Measurements from ENCODE around the gene GABRR2. TPM values are rescaled to one million over a fixed set of nuclear protein-coding genes. Genes with fewer than 3 reads are reported as not detected.

The GABRR2 gene
- total RNA-seq, 1 donor from 2014 or later, result 0.36 TPM

GRCh38 chr6:89301586-89302194 lies 13.4 kb downstream of the GABRR2 start:
- DNase-seq (ENCODE audit: low spot score), result no peak
- H3K36me3 Mint-ChIP-seq (ENCODE audit: low read depth, unreplicated experiment), result peaks cover 4% of the 10 kb centered on the region
- no peak overlapping the region for H3K4me3 Mint-ChIP-seq (ENCODE audit: unreplicated experiment)
- no peaks in the 10 kb centered on the region for H3K27me3 Mint-ChIP-seq (ENCODE audit: unreplicated experiment)
- H3K9me3 Mint-ChIP-seq (ENCODE audit: unreplicated experiment), result no peaks in the 10 kb centered on the region
- no peak for TF ChIP-seq CTCF (IDR thresholded peaks at IDR 0.05; ENCODE audit: unreplicated experiment)
- no peak overlapping the region for H3K27ac Mint-ChIP-seq (ENCODE audit: unreplicated experiment)
- no peaks in the 10 kb centered on the region for H3K4me1 Mint-ChIP-seq (ENCODE audit: unreplicated experiment)

- no peaks in the 10 kb centered on the region for H3K4me1 Mint-ChIP-seq (ENCODE audit: unreplicated experiment)
- TF ChIP-seq CTCF (IDR thresholded peaks at IDR 0.05; ENCODE audit: unreplicated experiment), result no peak
- H3K36me3 Mint-ChIP-seq (ENCODE audit: low read depth, unreplicated experiment), result peaks cover 4% of the 10 kb centered on the region
- no peaks in the 10 kb centered on the region for H3K9me3 Mint-ChIP-seq (ENCODE audit: unreplicated experiment)
- no peak for DNase-seq (ENCODE audit: low spot score)
- H3K4me3 Mint-ChIP-seq (ENCODE audit: unreplicated experiment), result no peak overlapping the region
- H3K27ac Mint-ChIP-seq (ENCODE audit: unreplicated experiment), result no peak overlapping the region
- H3K27me3 Mint-ChIP-seq (ENCODE audit: unreplicated experiment), result no peaks in the 10 kb centered on the region
Measured at GRCh38 chr6:89299466-89299850, 15.6 kb downstream of the GABRR2 start.

- Mint-ChIP-seq H3K27ac (ENCODE audit: unreplicated experiment) (peak overlapping the region; percentile 52), H3K27me3 (ENCODE audit: unreplicated experiment) (no peaks in the 10 kb centered on the region)
- TF ChIP-seq CTCF (IDR thresholded peaks at IDR 0.05; ENCODE audit: unreplicated experiment), result no peak
Measured at GRCh38 chr6:89298680-89299465, 16.2 kb downstream of the GABRR2 start.

GRCh38 chr6:89297695-89298351 lies 17.3 kb downstream of the GABRR2 start:
- Mint-ChIP-seq H3K27me3 (ENCODE audit: unreplicated experiment) (no peaks in the 10 kb centered on the region), H3K4me1 (ENCODE audit: unreplicated experiment) (no peaks in the 10 kb centered on the region), H3K9me3 (ENCODE audit: unreplicated experiment) (no peaks in the 10 kb centered on the region), H3K36me3 (ENCODE audit: low read depth, unreplicated experiment) (no peaks in the 10 kb centered on the region), H3K4me3 (ENCODE audit: unreplicated experiment) (no peak overlapping the region), H3K27ac (ENCODE audit: unreplicated experiment) (no peak overlapping the region)
- no peak for TF ChIP-seq CTCF (IDR thresholded peaks at IDR 0.05; ENCODE audit: unreplicated experiment)
- no peak for DNase-seq (ENCODE audit: low spot score)

More at GRCh38 chr6:89298680-89299465, 16.2 kb downstream of the GABRR2 start:
- Mint-ChIP-seq H3K9me3 (ENCODE audit: unreplicated experiment) (no peaks in the 10 kb centered on the region), H3K4me3 (ENCODE audit: unreplicated experiment) (no peak overlapping the region), H3K36me3 (ENCODE audit: low read depth, unreplicated experiment) (peaks cover 4% of the 10 kb centered on the region), H3K4me1 (ENCODE audit: unreplicated experiment) (no peaks in the 10 kb centered on the region)
- DNase-seq (ENCODE audit: low spot score), result no peak

Data from endothelial cell (in vitro differentiated cells).